ENCODE measurements around the gene FSCN2. TPM values are rescaled to one million over a fixed set of nuclear protein-coding genes. Genes with fewer than 3 reads are reported as not detected.

FSCN2 gene
- total and polyA plus RNA-seq, 2 donors (not counting 3 experiments of a cell fraction or from before 2014, with no cell fraction given) = 0.32 to 0.71 TPM

DNA sequence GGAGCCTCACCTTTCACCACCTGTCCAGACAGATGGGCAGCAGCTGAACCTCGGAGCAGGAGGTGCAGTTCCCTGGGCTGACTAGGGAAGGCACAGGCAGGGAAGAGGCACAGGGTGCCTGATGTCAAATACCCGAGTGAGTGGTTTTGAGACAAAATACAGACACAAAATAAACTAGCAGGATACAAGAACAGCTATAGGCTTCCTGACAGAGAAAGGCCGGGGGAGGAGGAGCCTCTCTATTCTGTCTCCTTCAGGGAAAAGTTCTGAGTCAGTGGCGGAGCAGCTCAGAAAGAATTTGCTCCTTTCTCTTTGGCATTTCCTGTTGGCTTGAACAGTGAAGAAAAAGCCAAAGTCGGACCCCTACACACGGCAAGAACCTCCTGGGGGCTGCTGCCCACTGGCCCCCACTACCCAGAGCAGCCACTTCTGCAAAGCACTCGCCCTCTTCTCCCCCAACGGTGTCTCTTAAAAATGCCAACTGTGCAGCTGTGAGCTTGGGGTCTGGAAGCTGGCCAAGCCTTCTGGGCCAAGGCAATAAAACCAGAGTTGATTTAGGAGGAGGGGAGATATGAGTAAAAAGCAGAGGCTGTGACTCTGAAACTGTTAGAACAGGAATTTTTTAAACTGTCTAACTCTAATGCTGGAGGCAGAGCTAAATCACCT is 38.4 kb downstream of the FSCN2 start:
- DNase-seq (ENCODE audit: low read depth, low spot score) (peak; percentile 97), FAIRE-seq (peak; percentile 100)
- POLR2A ChIA-PET = interaction anchor here (0.7 to 1.4 kb wide), 11 partner anchors 9 to 55 kb away, joined by 3 to 6 read pairs (median 4); partner anchors contain the start of gene FAAP100
- Histone ChIP-seq H3K27ac (ENCODE audit: insufficient read depth, low read depth, low read length) (peak overlapping the region; percentile 96), H3K9me1 (replicated peaks; ENCODE audit: control insufficient read depth, extremely low read depth, insufficient read depth, low read length) (no peaks in the 10 kb centered on the region), H3K4me1 (ENCODE audit: control insufficient read depth, extremely low read depth, insufficient read depth, low read length) (peaks cover 60% of the 10 kb centered on the region), H4K20me1 (replicated peaks; ENCODE audit: control insufficient read depth, extremely low read depth, insufficient read depth, low read length) (no peaks in the 10 kb centered on the region), H3K27me3 (ENCODE audit: control insufficient read depth in 2 of 2, insufficient read depth in 2 of 2, low read length in 2 of 2) (no peaks in the 10 kb centered on the region), H3K79me2 (ENCODE audit: control insufficient read depth, insufficient read depth, low read length) (peaks cover 20% of the 10 kb centered on the region), H3K4me2 (ENCODE audit: insufficient read depth, low read length) (peak overlapping the region; percentile 84), H2AFZ (ENCODE audit: low read depth, low read length) (no peak overlapping the region), H3K9me3 (replicated peaks; ENCODE audit: control insufficient read depth, insufficient read depth, low read length) (no peaks in the 10 kb centered on the region), H3K9ac (replicated peaks; ENCODE audit: extremely low read depth, insufficient read depth, low read length) (peak overlapping the region; percentile 85), H3K36me3 (ENCODE audit: control insufficient read depth in 2 of 2, extremely low read depth in 1 of 2, insufficient read depth in 2 of 2, low read length in 2 of 2) (peaks cover 27 to 28% of the 10 kb centered on the region in 2 experiments), H3K4me3 (replicated peaks in 1 of 3; ENCODE audit: insufficient read depth in 1 of 3, low read depth in 1 of 3, low read length in 3 of 3) (peak overlapping the region in 1 of 3 experiments; percentile 27)
- intact Hi-C loops (cut with micrococcal nuclease) (loop anchor here (1.0 to 5.0 kb wide), 6 partner anchors 8 to 54 kb away; partner anchors contain the start of gene ACTG1), dilution Hi-C loops (cut with MboI; ENCODE audit: extremely low pct_ligation_motif_present, low sequenced_read_pairs) (no loop called here)
- CTCF ChIA-PET = interaction anchor here (0.9 to 2.6 kb wide), 11 partner anchors 9 to 314 kb away, joined by 3 to 23 read pairs (median 7); partner anchors contain the start of gene FAAP100
- TF ChIP-seq, protein P1, sequence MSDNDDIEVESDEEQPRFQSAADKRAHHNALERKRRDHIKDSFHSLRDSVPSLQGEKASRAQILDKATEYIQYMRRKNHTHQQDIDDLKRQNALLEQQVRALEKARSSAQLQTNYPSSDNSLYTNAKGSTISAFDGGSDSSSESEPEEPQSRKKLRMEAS (IDR thresholded peaks at IDR 0.05; ENCODE audit: insufficient read depth, insufficient read length) = no peak
- TF ChIP-seq MYC (IDR thresholded peaks at IDR 0.05; ENCODE audit: low read depth, low read length) (no peak), POLR2AphosphoS5 (IDR thresholded peaks at IDR 0.05; ENCODE audit: insufficient read depth, low read depth, low read length) (peak; percentile 74), POLR2A (IDR thresholded peaks at IDR 0.05; ENCODE audit: low read depth, low read length) (peak; percentile 81), FOS (IDR thresholded peaks at IDR 0.05; ENCODE audit: borderline replicate concordance, insufficient read depth, low read length) (peak; percentile 79), GATA2 (IDR thresholded peaks at IDR 0.05; ENCODE audit: insufficient read depth, insufficient read length, low read depth, low read length) (no peak), JUN (IDR thresholded peaks at IDR 0.05; ENCODE audit: borderline replicate concordance, insufficient read depth, insufficient read length, low read depth) (peak; percentile 77)
- no TSS peak for BruUV-seq (replicated peaks)

All from endothelial cell of umbilical vein (primary cell).